MCF 10A (cell line): ENCODE data around the gene PKN2. TPM values are rescaled to one million over a fixed set of nuclear protein-coding genes. Genes with fewer than 3 reads are reported as not detected.

ENCODE experiments used
- Bru-seq: library from RNA; stranded (reverse); fragments of 400-500 nt; gene quantifications from one replicate; lab custom pipeline; 2021; lab: Mats Ljungman, UMichigan
- BruChase-seq, 2 experiments: library from RNA; stranded (reverse); fragments of 400-500 nt; gene quantifications; one replicate each; lab custom pipeline; 2021; lab: Mats Ljungman, UMichigan
- BruUV-seq: library from RNA; stranded (reverse); fragments of 400-500 nt; replicated peaks from 2 replicates; lab custom pipeline; 2021; lab: Mats Ljungman, UMichigan
- CTCF ChIA-PET: fragments of 300-600 bp; sonication (Branson Sonifier 250); formaldehyde crosslinking; extraction: SDS; loops from one replicate; lab custom pipeline; 2021; ENCODE audit warnings: antibody characterized with exemption, inconsistent platforms; lab: Yijun Ruan, JAX
- POLR2A ChIA-PET: fragments of 300-600, 350-650 bp; sonication (Branson Sonifier 250); formaldehyde crosslinking; extraction: SDS; loops from one replicate; lab custom pipeline; 2020; ENCODE audit warnings: antibody characterized with exemption, inconsistent platforms; lab: Yijun Ruan, JAX
- DNase-seq: peaks from one replicate; pipeline ENCODE4 v3.0.0-alpha.2; 2018; ENCODE audit not compliant: unreplicated experiment
- H3K27ac Mint-ChIP-seq: one replicate; pipeline ENCODE4 v1.8.0; 2022; ENCODE audit warnings: mild to moderate bottlenecking, low read depth, mixed read lengths; ENCODE audit not compliant: unreplicated experiment
- H3K27me3 Mint-ChIP-seq: one replicate; pipeline ENCODE4 v1.8.0; 2022; ENCODE audit warnings: mixed read lengths; ENCODE audit not compliant: insufficient read depth, unreplicated experiment
- H3K36me3 Mint-ChIP-seq: one replicate; pipeline ENCODE4 v1.8.0; 2022; ENCODE audit warnings: mild to moderate bottlenecking, moderate library complexity, mixed read lengths; ENCODE audit not compliant: insufficient read depth, unreplicated experiment
- H3K4me1 Mint-ChIP-seq: one replicate; pipeline ENCODE4 v1.8.0; 2022; ENCODE audit warnings: mixed read lengths; ENCODE audit not compliant: insufficient read depth, unreplicated experiment
- H3K4me3 Mint-ChIP-seq: one replicate; pipeline ENCODE4 v1.8.0; 2022; ENCODE audit warnings: mild to moderate bottlenecking, moderate library complexity, mixed read lengths; ENCODE audit not compliant: unreplicated experiment
- H3K9me3 Mint-ChIP-seq: one replicate; pipeline ENCODE4 v1.8.0; 2022; ENCODE audit warnings: mixed read lengths; ENCODE audit not compliant: unreplicated experiment
- CTCF ChIP-seq: fragments of 200-600 bp; IDR thresholded peaks from one replicate; pipeline ENCODE4 v1.8.0; 2022; ENCODE audit warnings: antibody characterized with exemption, mild to moderate bottlenecking; ENCODE audit not compliant: unreplicated experiment
- intact Hi-C: fragments of 100-400 bp; cut with micrococcal nuclease; formaldehyde crosslinking; loops from 2 replicates; pipeline ENCODE4 v1.14.1; 2022
- long read RNA-seq: library from polyadenylated mRNA; stranded (forward); transcript quantifications from one replicate; pipeline ENCODE4 v2.0.0, GENCODE V29; 2022
- total RNA-seq: library from RNA; stranded (reverse); gene quantifications from 2 replicates; pipeline ENCODE4 v1.2.3, GENCODE V29; 2022

Gene PKN2
- total RNA-seq (35.4 and 40.2 TPM in 2 replicates), Bru-seq, nascent RNA (percentile 86 among the genes with signal in this experiment), BruChase-seq, experiment 1, labeled RNA remaining after a 6-hour chase (percentile 84 among the genes with signal in this experiment), BruChase-seq, experiment 2, labeled RNA remaining after a 2-hour chase (percentile 84 among the genes with signal in this experiment)
- long read RNA-seq, full-length matches to known transcripts = 14 of 31 reads
- long read RNA-seq, partial matches to known transcripts = 8 of 31 reads
- long read RNA-seq, other reads (novel, unspliced or antisense) = 9 of 31 reads

- Mint-ChIP-seq H3K4me3 (peak within 1 kb of the TSS; percentile 96), H3K27me3 (no peaks in the 10 kb centered on the region), H3K4me1 (peaks cover 6% of the 10 kb centered on the region), H3K27ac (peak within 1 kb of the TSS; percentile 87), H3K36me3 (peaks cover 7% of the 10 kb centered on the region), H3K9me3 (no peaks in the 10 kb centered on the region)
- ChIA-PET CTCF (interaction anchor here (0.7 to 6.9 kb wide), 7 partner anchors 14 to 207 kb away, joined by 3 to 38 read pairs (median 4); partner anchors contain the start of gene GTF2B), POLR2A (interaction anchor here (0.6 to 4.6 kb wide), 25 partner anchors 10 to 1817 kb away, joined by 3 to 53 read pairs (median 5); partner anchors contain the start of gene GTF2B)
- TSS peak; percentile 81 for BruUV-seq
- TF ChIP-seq CTCF = no peak
- intact Hi-C loops = loop anchor here (2.0 kb wide), 2 partner anchors 47 to 75 kb away; no protein-coding TSS in a partner anchor
- DNase-seq = peak; percentile 99
Observed at GRCh38 chr1:88683541-88684481, at the start of gene PKN2. Gene PKN2, plus strand, starts transcription at chr1:88684273. Its CDS starts 308 bp downstream, at chr1:88684581.

DNA sequence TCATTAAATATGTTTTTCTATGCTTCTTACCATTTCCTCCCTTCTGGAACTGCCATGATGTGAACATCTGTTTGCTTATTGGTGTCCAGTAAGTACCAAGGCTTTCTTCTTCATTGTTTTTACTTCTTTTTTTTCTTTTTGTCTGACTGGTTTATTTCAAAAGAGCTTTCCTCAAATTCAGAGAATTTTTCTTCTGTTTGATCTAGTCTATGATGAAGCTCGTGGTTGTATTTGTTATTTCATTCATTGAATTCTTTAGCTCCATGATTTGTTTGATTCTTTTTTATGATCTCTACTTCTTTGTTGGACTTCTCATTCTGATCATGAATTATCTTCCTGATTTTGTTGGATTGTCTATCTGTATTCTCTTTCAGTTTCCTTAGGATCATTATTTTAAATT, 49.5 kb upstream of the PKN2 start:
- no peaks in the 10 kb centered on the region for H3K36me3 Mint-ChIP-seq
- H3K4me3 Mint-ChIP-seq = no peak overlapping the region
- H3K27me3 Mint-ChIP-seq = peaks cover 21% of the 10 kb centered on the region
- intact Hi-C loops = no loop called here
- H3K9me3 Mint-ChIP-seq = peaks cover 14% of the 10 kb centered on the region
- H3K4me1 Mint-ChIP-seq = no peaks in the 10 kb centered on the region
- CTCF ChIA-PET = interaction anchor here (0.6 to 0.7 kb wide), 2 partner anchors 9 to 301 kb away, joined by 3 read pairs; no protein-coding TSS in a partner anchor
- TF ChIP-seq CTCF = no peak
- no peak for DNase-seq
- no TSS peak for BruUV-seq
- no peak overlapping the region for H3K27ac Mint-ChIP-seq
- POLR2A ChIA-PET = no interaction called here

DNA sequence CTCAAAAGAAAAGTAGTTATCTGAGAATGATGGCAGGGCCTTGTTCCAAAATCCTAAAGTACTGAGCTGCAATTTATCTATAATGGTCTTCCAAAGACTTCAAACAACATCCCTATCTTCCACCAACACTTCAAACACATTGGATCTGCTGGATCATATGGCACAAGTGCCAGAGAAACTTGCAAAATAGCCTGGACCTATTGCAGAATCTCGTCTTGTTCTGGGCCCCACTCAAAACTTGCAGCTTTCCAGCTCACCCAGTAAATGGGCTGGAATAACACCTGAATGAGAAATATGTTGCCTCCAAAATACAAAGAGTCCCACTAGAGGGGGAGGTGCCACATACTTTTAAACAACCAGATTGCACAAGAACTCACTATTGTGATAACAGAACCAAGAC, 44.0 kb upstream of the PKN2 start:
- no TSS peak for BruUV-seq
- TF ChIP-seq CTCF = no peak
- intact Hi-C loops = no loop called here
- POLR2A ChIA-PET = no interaction called here
- H3K27me3 Mint-ChIP-seq = no peaks in the 10 kb centered on the region
- H3K4me3 Mint-ChIP-seq = no peak overlapping the region
- H3K9me3 Mint-ChIP-seq = no peaks in the 10 kb centered on the region
- CTCF ChIA-PET = no interaction called here
- H3K27ac Mint-ChIP-seq = no peak overlapping the region
- no peaks in the 10 kb centered on the region for H3K36me3 Mint-ChIP-seq
- no peaks in the 10 kb centered on the region for H3K4me1 Mint-ChIP-seq
- DNase-seq = no peak
